RWPE2 (cell line): ENCODE results near the gene TAS2R1.

ENCODE experiments used
- ATAC-seq: fragments of 200-7000 bp; cut with Tn5 transposase; 3 replicates; pipeline ENCODE4 v1.9.1; 2021; ENCODE audit warnings: low read depth
- DNase-seq: peaks from one replicate; pipeline ENCODE4 v3.0.0-alpha.2; 2020; ENCODE audit warnings: low spot score
- H3K27ac ChIP-seq: fragments of 450-650 bp; 2 replicates; pipeline ENCODE4 v1.5.1; 2017; ENCODE audit warnings: mild to moderate bottlenecking; ENCODE audit not compliant: poor library complexity, severe bottlenecking
- H3K27me3 ChIP-seq: fragments of 250-450 bp; sonication (Bioruptor Pico); 2 replicates; pipeline ENCODE4 v1.5.1; 2021; ENCODE audit warnings: mild to moderate bottlenecking, moderate library complexity; ENCODE audit not compliant: insufficient read depth, poor library complexity, severe bottlenecking
- H3K36me3 ChIP-seq: fragments of 250-450 bp; sonication (Bioruptor Pico); 2 replicates; pipeline ENCODE4 v1.5.1; 2020; ENCODE audit warnings: low read depth, mild to moderate bottlenecking, moderate library complexity
- H3K4me1 ChIP-seq: fragments of 250-450 bp; sonication (Bioruptor Pico); 2 replicates; pipeline ENCODE4 v1.5.1; 2021; ENCODE audit warnings: mild to moderate bottlenecking, moderate library complexity; ENCODE audit not compliant: insufficient read depth, poor library complexity, severe bottlenecking
- H3K4me3 ChIP-seq: fragments of 250-450 bp; sonication (Bioruptor Pico); 2 replicates; pipeline ENCODE4 v1.5.1; 2021; ENCODE audit warnings: mild to moderate bottlenecking, moderate library complexity; ENCODE audit not compliant: severe bottlenecking
- H3K9me3 ChIP-seq: fragments of 250-450 bp; sonication (Bioruptor Pico); 2 replicates; pipeline ENCODE4 v1.5.1; 2021; ENCODE audit warnings: mild to moderate bottlenecking, moderate library complexity; ENCODE audit not compliant: severe bottlenecking
- CTCF ChIP-seq: fragments of 450-650 bp; IDR thresholded peaks from one replicate; pipeline ENCODE4 v1.5.1; 2017; ENCODE audit warnings: mild to moderate bottlenecking, moderate library complexity; ENCODE audit not compliant: poor library complexity, severe bottlenecking

Gene TAS2R1

GRCh38 chr5:9641806-9642355, 11.7 kb upstream of the TAS2R1 start:
- DNase-seq (no peak), ATAC-seq (no peak)
- H3K9me3 ChIP-seq = no peaks in the 10 kb centered on the region

GRCh38 chr5:9632495-9632894, 2.3 kb upstream of the TAS2R1 start:
- Histone ChIP-seq H3K9me3 (peaks cover 5% of the 10 kb centered on the region), H3K4me3 (no peak overlapping the region), H3K27me3 (no peaks in the 10 kb centered on the region), H3K4me1 (no peaks in the 10 kb centered on the region), H3K36me3 (no peaks in the 10 kb centered on the region), H3K27ac (no peak overlapping the region)
- ATAC-seq (no peak), DNase-seq (no peak)
- no peak for TF ChIP-seq CTCF

More at GRCh38 chr5:9641806-9642355, 11.7 kb upstream of the TAS2R1 start:
- H3K36me3 ChIP-seq = no peaks in the 10 kb centered on the region
- no peak for TF ChIP-seq CTCF
- no peak overlapping the region for H3K4me3 ChIP-seq
- H3K4me1 ChIP-seq = no peaks in the 10 kb centered on the region
- H3K27ac ChIP-seq = no peak overlapping the region
- peaks cover 12% of the 10 kb centered on the region for H3K27me3 ChIP-seq

- Histone ChIP-seq H3K27me3 (no peaks in the 10 kb centered on the region), H3K4me1 (no peaks in the 10 kb centered on the region), H3K4me3 (no peak overlapping the region), H3K9me3 (no peaks in the 10 kb centered on the region), H3K27ac (no peak overlapping the region), H3K36me3 (no peaks in the 10 kb centered on the region)
- no peak for TF ChIP-seq CTCF
- ATAC-seq = no peak
- DNase-seq = no peak
Observed at GRCh38 chr5:9627541-9627940, 2.6 kb downstream of the TAS2R1 start.

GRCh38 chr5:9626955-9627354, 3.2 kb downstream of the TAS2R1 start:
- H3K36me3 ChIP-seq = no peaks in the 10 kb centered on the region
- H3K27ac ChIP-seq = no peak overlapping the region
- no peaks in the 10 kb centered on the region for H3K4me1 ChIP-seq
- DNase-seq (no peak), ATAC-seq (no peak)
- no peaks in the 10 kb centered on the region for H3K27me3 ChIP-seq
- no peak overlapping the region for H3K4me3 ChIP-seq
- no peaks in the 10 kb centered on the region for H3K9me3 ChIP-seq
- no peak for TF ChIP-seq CTCF

GRCh38 chr5:9625731-9626130, 4.4 kb downstream of the TAS2R1 start:
- Histone ChIP-seq H3K9me3 (no peaks in the 10 kb centered on the region), H3K4me1 (no peaks in the 10 kb centered on the region), H3K27ac (no peak overlapping the region), H3K36me3 (no peaks in the 10 kb centered on the region), H3K4me3 (no peak overlapping the region), H3K27me3 (no peaks in the 10 kb centered on the region)
- TF ChIP-seq CTCF = no peak
- ATAC-seq = no peak
- no peak for DNase-seq
